GM18861 (cell line): Measurements from ENCODE around the gene C4A.
"Not testable (repeated sequence)": the region's sequence is repeated elsewhere in the genome, so short reads cannot be mapped to it uniquely, and the experiment has no call there.

Experiments
- ATAC-seq: cut with Tn5 transposase; IDR thresholded peaks from one replicate; pipeline ENCODE4 v1.9.1; 2021; ENCODE audit not compliant: unreplicated experiment

Gene C4A

DNA sequence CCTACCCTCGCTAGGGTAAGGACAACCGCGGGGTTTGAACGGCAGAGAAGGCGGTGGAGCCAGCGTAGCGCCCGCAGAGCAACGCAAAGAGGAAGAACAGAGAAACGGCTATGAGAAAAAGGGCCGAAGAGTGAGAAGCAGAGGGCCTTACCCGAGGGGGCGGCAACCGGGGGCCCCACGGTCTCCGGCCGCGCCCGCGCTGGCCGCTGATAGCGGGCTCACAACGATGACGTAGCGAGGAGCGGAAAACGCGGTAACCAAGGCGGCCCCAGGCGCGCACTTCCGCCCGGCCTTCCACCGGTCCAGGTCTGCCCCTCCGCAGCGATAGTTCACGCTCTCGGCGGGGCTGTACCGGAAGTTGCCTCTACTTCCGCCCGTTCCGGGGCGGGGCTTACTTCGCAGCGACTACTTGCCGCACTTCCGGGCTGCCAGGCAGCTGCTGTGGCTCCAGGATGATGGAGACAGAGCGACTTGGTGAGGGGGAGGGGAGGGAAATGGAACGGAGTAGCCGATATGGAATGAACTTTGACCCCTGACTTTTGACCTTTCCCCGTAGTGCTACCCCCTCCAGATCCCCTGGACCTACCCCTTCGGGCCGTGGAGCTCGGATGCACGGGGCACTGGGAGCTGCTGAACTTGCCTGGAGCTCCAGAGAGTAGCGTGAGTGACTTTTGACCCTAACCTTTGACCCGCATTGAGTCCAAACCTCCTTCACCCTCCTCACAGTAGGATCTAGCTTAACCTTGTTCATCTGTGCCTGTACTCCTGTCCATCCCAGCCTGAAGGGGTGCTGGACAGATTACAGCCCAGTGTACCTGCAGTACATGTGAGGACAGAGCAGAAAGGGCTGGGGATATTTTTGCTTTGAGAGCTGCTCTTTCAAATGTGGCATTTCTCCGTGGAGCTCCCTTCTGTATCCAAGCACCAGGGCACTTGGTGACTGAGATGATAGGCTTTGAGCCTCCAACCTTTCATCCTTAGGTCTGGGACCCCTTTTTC lies 22.8 kb upstream of the C4A start, which contains the start of the genes NELFE and SKIC2:
Gene NELFE, minus strand, starts transcription at position 231 of the 999 bp plus-strand sequence. CDS start 525 bp downstream, outside the sequence.
Gene SKIC2, plus strand, starts transcription at position 435 of the 999 bp plus-strand sequence. Its CDS starts 18 bp downstream, at position 453.
- ATAC-seq, result peak; percentile 88

DNA sequence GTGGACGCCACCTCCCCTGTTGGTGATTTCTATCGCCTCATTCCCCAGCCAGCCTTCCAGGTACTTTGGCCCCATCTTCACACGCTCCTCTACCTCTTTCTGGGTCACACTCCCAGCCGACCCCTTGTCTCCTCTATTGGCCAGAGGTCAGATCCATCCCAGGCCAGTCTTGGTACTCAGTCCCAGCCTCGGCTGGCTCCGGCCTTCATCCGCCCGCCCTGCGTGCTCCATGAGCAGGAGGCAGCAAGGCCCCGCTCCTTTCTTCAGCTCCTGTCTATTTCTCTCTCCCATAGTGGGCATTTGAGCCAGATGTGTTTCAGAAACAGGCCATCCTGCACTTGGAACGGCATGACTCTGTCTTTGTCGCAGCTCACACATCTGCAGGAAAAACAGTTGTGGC lies 20.2 kb upstream of the C4A start:
- no peak for ATAC-seq

DNA sequence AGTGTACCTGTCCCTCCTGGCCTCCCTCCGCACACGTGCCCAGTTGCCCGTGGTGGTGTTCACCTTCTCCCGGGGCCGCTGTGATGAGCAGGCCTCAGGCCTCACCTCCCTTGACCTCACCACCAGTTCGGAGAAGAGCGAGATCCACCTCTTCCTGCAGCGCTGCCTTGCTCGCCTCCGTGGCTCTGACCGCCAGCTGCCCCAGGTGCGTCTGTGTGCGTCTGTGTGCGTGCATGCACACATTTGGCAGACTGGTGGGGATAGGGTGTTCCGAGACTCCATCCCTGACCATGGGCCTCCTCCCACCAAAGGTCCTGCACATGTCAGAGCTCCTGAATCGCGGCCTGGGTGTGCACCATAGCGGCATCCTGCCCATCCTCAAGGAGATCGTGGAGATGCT lies 17.9 kb upstream of the C4A start:
- no peak for ATAC-seq

DNA sequence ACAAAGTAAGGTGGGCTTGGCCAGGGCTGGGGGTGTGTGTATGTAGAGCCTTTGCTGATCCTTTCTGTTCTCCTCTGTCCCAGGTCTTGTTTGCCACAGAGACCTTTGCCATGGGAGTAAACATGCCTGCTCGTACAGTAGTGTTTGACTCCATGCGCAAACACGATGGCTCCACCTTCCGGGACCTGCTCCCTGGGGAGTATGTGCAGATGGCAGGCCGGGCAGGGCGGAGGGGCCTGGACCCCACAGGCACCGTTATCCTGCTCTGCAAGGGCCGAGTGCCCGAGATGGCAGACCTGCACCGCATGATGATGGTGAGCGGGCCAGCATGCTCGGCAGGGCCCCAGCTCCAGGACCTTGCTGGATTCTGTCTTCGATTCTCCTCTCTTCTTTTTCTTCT lies 16.2 kb upstream of the C4A start:
- ATAC-seq, result no peak

DNA sequence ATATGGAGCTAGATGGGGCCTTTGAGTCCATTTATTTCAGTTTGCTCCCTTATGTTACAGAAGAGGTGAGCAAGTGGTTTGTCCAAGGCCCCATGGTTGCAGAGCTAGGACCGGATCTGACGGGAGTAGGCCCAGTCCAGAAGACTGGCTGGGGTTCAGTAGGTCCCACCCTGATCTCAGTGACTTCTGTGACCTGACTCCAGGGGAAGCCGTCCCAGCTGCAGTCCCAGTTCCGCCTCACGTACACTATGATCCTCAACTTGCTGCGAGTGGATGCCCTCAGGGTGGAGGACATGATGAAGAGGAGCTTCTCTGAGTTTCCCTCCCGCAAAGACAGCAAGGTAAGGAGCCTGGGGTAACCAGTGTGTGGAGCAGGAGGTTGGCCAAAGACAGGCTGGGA lies 15.4 kb upstream of the C4A start:
- ATAC-seq, result no peak

DNA sequence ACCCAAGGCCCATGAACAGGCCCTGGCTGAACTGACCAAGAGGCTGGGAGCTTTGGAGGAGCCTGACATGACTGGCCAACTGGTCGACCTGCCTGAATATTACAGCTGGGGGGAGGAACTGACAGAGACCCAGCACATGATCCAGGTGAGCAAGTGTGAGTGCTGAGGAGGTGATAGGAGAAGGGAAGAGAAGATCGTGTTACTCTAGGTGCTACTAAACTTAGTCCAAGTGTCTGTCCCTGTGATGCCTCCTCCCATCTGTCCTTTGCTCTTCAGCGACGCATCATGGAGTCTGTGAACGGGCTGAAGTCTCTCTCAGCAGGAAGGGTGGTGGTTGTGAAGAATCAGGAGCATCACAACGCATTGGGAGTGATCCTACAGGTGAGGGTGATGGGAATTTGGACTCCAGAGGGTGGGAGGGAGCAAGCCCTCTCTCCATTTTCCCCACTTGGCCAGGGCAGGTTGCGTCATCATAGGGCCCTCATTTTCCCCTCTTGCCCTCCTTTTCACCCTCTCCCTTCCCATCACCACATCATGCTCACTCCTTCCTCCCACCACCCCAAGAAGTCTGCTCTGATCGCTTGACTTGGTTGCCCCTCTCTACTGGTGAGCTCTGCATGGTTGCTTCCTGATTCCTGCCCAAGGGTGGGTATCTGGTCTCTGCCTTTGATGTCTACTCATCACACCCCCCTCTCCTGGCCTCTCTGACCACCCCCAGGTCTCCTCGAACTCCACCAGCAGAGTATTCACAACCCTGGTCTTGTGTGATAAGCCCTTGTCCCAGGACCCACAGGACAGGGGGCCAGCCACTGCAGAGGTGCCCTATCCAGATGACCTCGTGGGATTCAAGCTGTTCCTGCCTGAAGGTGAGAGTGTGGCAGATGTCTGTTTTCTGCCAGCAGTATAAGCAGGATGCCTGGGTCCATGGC lies 14.6 kb upstream of the C4A start:
- ATAC-seq, result no peak

DNA sequence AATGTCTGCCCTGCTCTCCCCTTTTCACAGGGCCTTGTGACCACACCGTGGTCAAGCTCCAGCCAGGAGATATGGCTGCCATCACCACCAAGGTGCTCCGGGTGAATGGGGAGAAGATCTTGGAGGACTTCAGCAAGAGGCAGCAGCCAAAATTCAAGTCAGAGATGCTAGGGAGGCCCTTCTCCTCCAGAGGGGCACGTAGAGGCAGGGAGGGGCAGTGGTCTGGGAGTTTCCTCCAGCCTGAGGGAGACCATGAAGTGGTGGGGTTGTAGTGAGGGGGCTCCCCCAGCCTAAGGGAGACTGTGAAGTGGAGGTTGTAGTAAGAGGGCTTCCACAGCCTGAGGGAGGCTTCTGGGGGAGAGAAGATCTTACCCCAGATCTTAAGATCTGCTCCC lies 13.9 kb upstream of the C4A start:
- ATAC-seq, result no peak

DNA sequence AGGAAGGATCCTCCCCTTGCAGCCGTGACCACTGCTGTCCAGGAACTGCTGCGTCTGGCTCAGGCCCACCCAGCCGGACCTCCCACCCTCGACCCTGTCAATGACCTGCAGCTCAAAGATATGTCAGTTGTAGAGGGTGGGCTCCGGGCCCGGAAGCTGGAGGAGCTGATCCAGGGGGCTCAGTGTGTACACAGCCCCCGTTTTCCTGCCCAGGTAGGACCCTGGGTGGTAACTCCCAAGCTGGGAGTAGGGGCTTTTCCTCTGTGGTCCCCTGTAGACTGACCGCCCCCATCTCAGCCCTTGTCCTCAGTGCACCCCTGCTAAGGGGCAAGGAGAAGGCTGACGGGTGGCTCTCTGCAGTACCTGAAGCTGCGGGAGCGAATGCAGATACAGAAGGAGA lies 13.5 kb upstream of the C4A start:
- ATAC-seq, result no peak

DNA sequence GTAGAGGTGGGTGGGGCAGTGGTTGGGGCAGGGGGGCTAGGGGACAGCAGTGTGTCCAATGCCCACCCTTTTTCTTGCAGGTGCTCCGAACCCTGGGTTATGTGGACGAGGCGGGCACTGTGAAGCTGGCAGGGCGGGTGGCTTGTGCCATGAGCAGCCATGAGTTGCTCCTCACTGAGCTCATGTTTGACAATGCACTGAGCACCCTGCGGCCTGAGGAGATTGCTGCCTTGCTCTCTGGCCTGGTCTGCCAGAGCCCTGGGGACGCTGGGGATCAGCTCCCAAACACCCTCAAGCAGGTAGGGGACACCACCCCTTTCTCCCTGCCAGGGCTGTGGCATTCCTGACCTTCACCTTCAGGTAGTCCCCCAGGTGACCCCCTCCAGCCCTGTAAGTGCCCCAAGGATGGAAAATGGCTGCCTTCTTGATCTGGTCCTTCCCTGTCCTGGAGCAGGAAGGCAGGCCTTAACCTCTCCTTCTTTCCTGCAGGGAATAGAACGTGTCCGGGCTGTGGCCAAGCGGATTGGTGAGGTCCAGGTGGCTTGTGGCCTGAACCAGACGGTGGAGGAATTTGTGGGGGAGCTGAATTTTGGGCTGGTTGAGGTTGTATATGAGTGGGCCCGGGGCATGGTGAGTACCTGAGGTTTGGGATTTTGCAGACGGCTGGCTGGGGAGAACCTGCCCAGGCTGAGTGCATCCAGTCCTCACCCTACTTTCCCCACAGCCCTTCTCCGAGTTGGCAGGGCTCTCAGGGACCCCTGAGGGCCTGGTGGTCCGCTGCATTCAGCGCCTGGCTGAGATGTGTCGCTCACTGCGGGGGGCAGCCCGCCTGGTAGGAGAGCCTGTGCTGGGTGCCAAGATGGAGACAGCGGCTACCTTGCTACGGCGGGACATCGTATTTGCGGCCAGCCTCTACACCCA lies 12.8 kb upstream of the C4A start:
- ATAC-seq, result no peak

DNA sequence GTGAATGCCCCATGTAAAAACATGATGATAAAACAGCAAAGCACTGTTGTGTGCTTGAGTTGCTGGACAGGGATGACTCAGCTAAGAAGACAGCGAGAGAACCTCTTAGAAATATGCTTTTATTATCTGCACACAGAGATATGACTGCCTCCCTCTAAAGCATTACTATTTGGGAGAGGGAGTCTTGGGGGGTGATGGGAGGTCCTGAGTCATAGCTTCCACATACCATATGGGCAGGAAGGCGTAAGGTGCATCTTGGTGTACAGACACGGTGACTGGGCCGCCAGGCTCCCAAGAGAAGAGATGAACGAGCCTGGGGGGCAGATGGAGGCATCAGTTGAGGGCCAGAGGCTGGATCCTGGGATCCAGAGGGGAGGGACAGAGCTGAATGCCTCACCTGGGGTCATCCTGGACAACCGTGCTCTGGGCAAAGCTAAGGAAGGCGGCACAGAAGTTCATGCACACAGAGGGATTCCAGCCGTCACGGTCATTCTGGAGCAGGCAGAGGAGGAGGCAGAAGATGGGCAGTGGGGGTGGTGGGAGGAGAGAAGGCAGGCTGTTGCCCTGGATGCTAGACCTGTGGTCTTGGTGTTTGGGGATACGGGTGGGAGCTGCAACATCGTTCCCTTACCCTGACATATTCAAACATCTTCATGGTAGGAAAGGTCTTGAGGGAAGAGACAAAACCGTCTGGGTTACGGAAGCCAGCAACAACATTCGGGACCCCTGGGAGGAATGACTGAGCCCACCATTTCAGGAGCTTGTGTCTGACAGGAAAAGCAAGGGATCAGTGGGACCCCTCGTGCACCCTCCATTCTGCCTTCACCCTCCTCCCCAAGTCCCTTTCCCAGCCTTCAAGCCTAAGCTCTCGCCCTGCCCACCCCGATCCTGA lies 11.9 kb upstream of the C4A start:
- no peak for ATAC-seq

DNA sequence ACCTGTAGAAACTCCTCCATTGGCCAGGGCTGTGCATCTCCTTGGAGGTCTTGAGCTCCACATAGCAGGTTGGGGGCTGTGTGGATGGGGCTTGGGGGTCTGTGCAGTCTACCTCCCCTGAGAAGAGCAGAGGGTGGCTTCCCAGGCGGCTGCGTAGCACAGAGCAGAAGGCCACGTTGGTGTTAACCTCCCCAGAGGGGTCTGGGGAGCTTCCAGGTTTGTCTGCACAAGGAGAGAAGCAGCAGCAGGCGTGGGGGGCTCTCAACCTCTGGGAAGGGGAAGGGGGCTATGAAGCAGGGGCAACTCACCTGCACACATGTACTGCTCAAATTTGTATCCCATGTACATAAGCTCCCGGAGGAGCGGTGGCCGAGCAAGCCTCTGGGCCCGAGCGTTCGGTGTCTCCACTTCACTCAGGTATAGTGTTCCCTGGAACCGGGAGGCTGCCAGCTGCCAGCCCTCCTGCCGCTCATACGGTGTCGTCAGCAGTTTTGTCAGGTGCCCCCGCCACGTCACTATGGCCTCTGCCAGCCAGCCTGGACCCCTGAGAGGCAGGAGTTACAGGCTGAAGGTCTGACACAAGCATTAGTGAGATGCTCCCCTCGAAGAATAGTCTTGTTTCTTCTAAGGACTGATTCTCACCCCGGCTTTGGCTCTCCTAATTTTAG lies 11.1 kb upstream of the C4A start:
- ATAC-seq, result no peak

DNA sequence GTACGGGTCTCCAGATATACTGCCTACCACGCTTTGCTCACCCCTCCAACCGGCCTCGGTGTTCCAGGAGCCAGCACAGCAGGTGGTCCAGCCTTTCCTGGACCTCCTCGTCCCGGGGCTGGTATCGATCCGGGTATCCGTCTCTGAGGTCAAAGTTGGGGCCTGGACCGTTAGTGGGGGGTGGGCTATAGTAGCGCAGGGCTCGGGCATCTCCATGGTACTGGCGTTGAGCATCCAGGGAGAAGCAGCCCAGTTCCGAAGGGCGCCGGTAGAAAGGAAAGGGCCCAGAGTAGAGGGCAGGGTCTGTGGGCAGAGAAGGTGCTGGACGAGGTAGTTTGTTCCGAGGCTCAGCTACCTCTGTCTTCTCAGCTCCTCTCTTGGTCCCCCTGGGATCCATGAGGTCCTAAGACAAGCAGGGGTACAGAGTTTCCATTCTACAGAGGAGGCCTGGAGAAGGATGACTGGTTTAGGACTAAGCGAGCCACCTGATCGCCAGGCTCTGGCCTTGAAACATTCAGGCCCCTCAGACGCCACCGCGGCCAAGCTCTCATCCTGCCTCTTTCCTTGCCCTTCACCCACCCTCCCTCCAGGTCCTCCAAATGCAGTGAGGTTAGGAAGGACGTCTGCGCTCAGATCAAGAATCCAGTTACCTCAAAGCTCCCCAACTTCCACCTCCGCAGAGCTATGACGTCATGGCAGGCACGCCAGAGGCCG lies 10.4 kb upstream of the C4A start:
- ATAC-seq, result no peak

DNA sequence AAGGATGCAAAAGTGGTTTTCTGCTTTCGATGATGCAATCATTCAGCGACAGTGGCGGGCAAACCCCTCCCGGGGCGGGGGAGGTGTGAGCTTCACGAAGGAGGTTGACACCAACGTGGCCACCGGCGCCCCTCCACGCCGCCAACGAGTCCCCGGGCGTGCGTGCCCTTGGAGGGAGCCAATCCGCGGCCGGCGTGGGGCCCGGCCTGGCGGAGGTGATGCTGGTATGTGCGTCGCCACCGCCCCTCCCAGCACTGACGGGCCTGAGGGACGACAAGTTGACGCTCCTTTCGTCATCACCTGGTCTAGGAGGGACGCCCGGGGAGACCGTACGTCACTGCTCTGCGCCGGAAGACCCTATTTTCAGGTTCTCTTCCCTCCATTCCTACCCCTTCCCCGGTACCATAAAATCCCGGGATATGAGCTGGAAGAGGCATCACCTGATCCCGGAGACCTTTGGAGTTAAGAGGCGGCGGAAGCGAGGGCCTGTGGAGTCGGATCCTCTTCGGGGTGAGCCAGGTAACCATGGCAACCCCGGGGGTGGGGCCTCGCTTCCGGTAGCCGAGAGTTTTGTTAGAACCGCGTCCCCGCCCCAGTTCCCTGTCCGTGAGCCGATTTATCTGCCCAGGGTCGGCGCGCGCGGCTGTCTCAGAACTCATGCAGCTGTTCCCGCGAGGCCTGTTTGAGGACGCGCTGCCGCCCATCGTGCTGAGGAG lies 9.7 kb upstream of the C4A start, which contains the start of gene DXO:
Gene DXO, minus strand, starts transcription at position 146 of the 716 bp plus-strand sequence. CDS start 463 bp downstream, outside the sequence.
- ATAC-seq, result peak; percentile 76

DNA sequence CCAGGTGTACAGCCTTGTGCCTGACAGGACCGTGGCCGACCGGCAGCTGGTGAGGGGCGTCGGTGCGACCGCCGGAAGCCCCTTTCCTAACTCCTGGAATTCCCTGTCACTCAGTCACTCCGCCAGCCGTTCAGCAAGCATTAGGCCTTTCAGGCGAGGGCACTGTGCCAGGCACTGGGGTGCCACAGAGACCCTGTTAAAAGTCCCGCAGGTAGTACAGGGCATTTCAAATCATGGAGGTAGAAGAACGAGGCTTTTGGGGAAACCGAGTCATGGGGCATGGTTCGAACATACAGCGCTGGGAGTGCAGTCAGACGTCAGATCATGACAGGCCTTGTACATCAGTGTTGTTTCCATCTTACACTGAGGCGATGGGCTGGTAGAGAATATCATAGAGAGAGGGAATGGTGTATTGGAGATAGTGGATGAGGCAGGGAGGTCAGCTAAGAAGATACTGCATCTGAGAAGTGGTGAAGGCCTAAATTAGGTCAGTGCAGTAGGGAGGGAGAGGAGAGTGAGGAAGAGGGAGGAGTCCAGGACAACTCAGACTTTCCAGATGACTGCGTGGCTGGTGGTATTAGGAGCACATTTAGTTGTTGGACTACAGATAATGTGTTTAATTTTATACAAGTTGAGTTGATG lies 9.0 kb upstream of the C4A start:
- no peak for ATAC-seq

DNA sequence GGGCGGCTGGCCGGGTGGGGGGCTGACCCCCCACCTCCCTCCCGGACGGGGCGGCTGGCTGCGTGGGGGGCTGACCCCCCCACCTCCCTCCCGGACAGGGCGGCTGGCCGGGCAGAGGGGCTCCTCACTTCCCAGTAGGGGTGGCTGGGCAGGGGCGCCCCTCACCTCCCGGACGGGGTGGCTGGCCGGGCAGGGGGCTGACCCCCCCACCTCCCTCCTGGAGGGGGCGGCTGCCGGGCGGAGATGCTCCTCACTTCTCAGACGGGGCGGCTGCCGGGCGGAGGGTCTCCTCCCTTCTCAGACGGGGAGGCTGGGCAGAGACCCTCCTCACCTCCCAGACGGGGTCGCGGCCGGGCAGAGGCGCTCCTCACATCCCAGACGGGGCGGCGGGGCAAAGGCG lies 5.8 kb upstream of the C4A start:
- not testable (repeated sequence) for ATAC-seq

DNA sequence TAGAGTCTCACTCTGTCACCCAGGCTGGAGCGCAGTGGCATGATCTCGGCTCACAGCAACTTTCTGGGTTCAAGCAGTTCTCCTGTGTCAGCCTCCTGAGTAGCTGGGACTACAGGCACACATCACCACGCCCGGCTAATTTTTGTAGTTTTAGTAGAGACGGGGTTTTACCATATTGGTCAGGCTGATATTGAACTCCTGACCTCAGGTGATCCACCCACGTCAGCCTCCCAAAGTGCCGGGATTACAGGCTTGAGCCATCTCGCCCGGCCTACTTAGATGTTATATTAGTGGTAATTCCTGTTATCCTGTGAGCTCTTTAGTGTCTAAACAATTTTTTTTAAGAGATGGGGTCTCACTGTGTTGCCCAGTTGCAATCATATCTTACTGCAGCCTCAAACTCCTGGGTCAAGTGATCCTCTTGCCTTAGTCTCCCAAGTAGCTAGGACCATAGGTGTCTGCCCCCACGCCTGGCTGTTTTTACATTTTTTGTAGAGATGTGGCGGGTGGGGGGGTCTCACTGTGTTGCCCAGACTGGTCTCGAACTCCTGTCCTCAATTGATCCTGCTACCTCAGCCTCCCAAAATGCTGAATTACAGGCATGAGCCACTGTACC lies 3.9 kb upstream of the C4A start:
- ATAC-seq, result no peak

DNA sequence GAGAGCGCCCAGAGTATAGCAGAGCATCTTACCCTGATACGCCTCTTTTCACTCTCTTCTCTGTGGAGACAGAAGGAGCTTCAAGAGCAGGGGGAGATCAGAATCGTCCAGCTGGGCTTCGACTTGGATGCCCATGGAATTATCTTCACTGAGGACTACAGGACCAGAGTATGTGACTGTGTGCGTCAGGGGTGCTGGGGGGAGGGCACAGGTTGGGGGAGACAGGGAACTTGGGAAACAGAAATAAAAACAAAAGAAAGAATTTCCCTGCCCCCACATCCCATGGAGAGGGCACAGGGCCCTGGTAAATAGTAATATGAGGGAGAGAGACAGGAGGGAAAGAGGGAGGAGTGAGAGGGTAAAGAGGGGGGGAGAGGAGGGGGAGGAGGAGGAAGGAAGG lies 3.0 kb upstream of the C4A start:
- ATAC-seq, result no peak
